ENCODE results near the gene STPG3. TPM values are rescaled to one million over a fixed set of nuclear protein-coding genes. Genes with fewer than 3 reads are reported as not detected.

Gene STPG3
- total RNA-seq, 5 donors from 2014 or later (not counting 1 experiment from before 2014, with no cell fraction given): 0.54 TPM; not detected in 4

- Histone ChIP-seq H3K27ac (ENCODE audit: low read length) (no peak overlapping the region), H3K4me3 (ENCODE audit: control insufficient read depth in 1 of 2, extremely low read depth in 1 of 2, low read length in 1 of 2) (no peak overlapping the region), H3K4me1 (ENCODE audit: control insufficient read depth in 1 of 2, extremely low read depth in 1 of 2, insufficient read depth in 2 of 2, low read length in 2 of 2) (peaks cover 0 to 2% of the 10 kb centered on the region in 2 experiments), H3K36me3 (ENCODE audit: control insufficient read depth in 2 of 2, extremely low read depth in 1 of 2, insufficient read depth in 1 of 2, low read length in 1 of 2) (peaks cover 0 to 5% of the 10 kb centered on the region in 2 donors), H3K27me3 (replicated peaks in 1 of 2; ENCODE audit: control insufficient read depth in 2 of 2, extremely low read depth in 1 of 2, insufficient read depth in 2 of 2, low read length in 1 of 2) (no peaks in the 10 kb centered on the region), H3K9me3 (no peaks in the 10 kb centered on the region)
- DNase-seq (no peak), ATAC-seq (replicated peaks in 1 of 4) (no peak)
- no peak overlapping the region for H3K27ac Mint-ChIP-seq
- ChIA-PET CTCF (no interaction called here), POLR2A (no interaction called here)
- H3K4me3 Mint-ChIP-seq: no peak overlapping the region
- peaks cover 2 to 8% (median 2%) of the 10 kb centered on the region in 3 donors for H3K4me1 Mint-ChIP-seq
- peaks cover 5% of the 10 kb centered on the region for H3K36me3 Mint-ChIP-seq
- no peaks in the 10 kb centered on the region for H3K9me3 Mint-ChIP-seq
- no peaks in the 10 kb centered on the region for H3K27me3 Mint-ChIP-seq
- WGBS (ENCODE audit: insufficient coverage): 92% methylated on average over 21 of the region's 21 CpGs
Measured at GRCh38 chr9:137212520-137212919, 38.6 kb upstream of the STPG3 start.

GRCh38 chr9:137213160-137214060 is 37.7 kb upstream of the STPG3 start:
- Histone ChIP-seq H3K4me1 (ENCODE audit: control insufficient read depth in 1 of 2, extremely low read depth in 1 of 2, insufficient read depth in 2 of 2, low read length in 2 of 2) (no peaks in the 10 kb centered on the region), H3K4me3 (ENCODE audit: control insufficient read depth in 1 of 2, extremely low read depth in 1 of 2, low read length in 1 of 2) (no peak overlapping the region), H3K9me3 (no peaks in the 10 kb centered on the region), H3K36me3 (ENCODE audit: control insufficient read depth in 2 of 2, extremely low read depth in 1 of 2, insufficient read depth in 1 of 2, low read length in 1 of 2) (peaks cover 0 to 5% of the 10 kb centered on the region in 2 donors), H3K27ac (ENCODE audit: low read length) (no peak overlapping the region), H3K27me3 (replicated peaks in 1 of 2; ENCODE audit: control insufficient read depth in 2 of 2, extremely low read depth in 1 of 2, insufficient read depth in 2 of 2, low read length in 1 of 2) (no peaks in the 10 kb centered on the region)
- Mint-ChIP-seq H3K4me1 (peaks cover 0 to 3% (median 1%) of the 10 kb centered on the region in 3 donors), H3K27ac (no peak overlapping the region), H3K9me3 (no peaks in the 10 kb centered on the region), H3K27me3 (no peaks in the 10 kb centered on the region), H3K4me3 (no peak overlapping the region), H3K36me3 (peaks cover 4% of the 10 kb centered on the region)
- ATAC-seq (replicated peaks in 1 of 4) (no peak), DNase-seq (no peak)
- CTCF ChIA-PET: no interaction called here
- 94% methylated on average over 49 of the region's 49 CpGs for WGBS (ENCODE audit: insufficient coverage)
- POLR2A ChIA-PET: no interaction called here

DNA sequence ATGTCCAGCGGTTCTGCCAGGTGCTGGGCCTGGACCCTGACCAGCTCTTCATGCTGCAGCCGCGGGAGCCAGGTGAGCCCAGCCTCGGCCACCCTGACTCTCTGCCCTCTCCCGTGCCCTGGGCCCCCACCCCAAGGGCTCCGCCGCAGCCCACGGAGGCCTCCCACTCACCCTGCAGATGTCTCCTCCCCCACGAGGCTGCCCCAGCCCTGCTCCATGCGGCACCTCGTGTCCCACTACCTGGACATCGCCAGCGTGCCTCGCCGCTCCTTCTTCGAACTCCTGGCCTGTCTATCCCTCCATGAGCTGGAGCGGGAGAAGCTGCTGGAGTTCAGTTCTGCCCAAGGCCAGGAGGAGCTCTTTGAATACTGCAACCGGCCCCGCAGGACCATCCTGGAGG is 36.5 kb upstream of the STPG3 start:
- H3K36me3 Mint-ChIP-seq: no peaks in the 10 kb centered on the region
- Histone ChIP-seq H3K9me3 (no peaks in the 10 kb centered on the region), H3K27ac (ENCODE audit: low read length) (no peak overlapping the region), H3K36me3 (ENCODE audit: control insufficient read depth in 2 of 2, extremely low read depth in 1 of 2, insufficient read depth in 1 of 2, low read length in 1 of 2) (peaks cover 0 to 2% of the 10 kb centered on the region in 2 donors), H3K4me3 (ENCODE audit: control insufficient read depth in 1 of 2, extremely low read depth in 1 of 2, low read length in 1 of 2) (no peak overlapping the region), H3K27me3 (replicated peaks in 1 of 2; ENCODE audit: control insufficient read depth in 2 of 2, extremely low read depth in 1 of 2, insufficient read depth in 2 of 2, low read length in 1 of 2) (no peaks in the 10 kb centered on the region), H3K4me1 (ENCODE audit: control insufficient read depth in 1 of 2, extremely low read depth in 1 of 2, insufficient read depth in 2 of 2, low read length in 2 of 2) (no peaks in the 10 kb centered on the region)
- H3K27ac Mint-ChIP-seq: no peak overlapping the region
- H3K4me3 Mint-ChIP-seq: no peak overlapping the region
- no peak for ATAC-seq (replicated peaks in 1 of 4)
- WGBS (ENCODE audit: insufficient coverage): 90% methylated on average over 18 of the region's 19 CpGs
- DNase-seq: no peak
- H3K4me1 Mint-ChIP-seq: no peaks in the 10 kb centered on the region
- H3K9me3 Mint-ChIP-seq: no peaks in the 10 kb centered on the region
- no peaks in the 10 kb centered on the region for H3K27me3 Mint-ChIP-seq
- CTCF ChIA-PET: no interaction called here
- POLR2A ChIA-PET: interaction anchor here in 1 of 2 donors (0.5 kb wide), 1 partner anchor 9 kb away, joined by 3 read pairs; no protein-coding TSS in a partner anchor

DNA sequence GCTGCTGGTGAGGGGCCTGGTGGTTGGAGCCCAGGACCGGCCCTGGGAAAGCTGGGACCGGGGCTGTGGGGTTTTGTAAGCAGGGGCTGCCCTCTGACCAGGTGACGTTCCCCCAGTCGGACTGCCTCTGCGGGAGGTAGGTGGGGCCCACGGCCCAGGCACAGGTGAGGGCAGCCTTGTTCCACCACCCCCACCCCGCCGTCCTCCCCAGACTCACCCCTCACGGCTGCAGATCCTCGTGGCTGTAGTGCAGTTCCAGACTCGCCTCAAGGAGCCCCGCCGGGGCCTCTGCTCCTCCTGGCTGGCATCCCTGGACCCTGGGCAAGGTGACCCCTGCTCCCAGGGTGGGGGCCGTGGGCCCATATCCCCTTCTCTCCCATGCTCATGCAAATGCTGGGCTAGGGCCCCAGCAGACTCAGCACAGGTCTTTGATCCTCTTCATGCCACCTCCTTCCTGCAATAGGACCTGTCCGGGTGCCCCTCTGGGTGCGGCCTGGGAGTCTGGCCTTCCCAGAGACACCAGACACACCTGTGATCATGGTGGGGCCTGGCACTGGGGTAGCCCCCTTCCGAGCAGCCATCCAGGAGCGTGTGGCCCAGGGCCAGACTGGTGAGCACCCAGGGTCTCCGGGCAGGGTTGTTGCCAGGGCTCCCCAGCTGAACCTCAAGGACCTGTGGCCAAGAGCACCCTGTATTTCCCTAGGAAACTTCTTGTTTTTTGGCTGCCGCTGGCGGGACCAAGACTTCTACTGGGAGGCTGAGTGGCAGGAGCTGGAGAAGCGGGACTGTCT is 35.7 kb upstream of the STPG3 start:
- Histone ChIP-seq H3K27ac (ENCODE audit: low read length) (no peak overlapping the region), H3K4me1 (ENCODE audit: control insufficient read depth in 1 of 2, extremely low read depth in 1 of 2, insufficient read depth in 2 of 2, low read length in 2 of 2) (no peaks in the 10 kb centered on the region), H3K27me3 (replicated peaks in 1 of 2; ENCODE audit: control insufficient read depth in 2 of 2, extremely low read depth in 1 of 2, insufficient read depth in 2 of 2, low read length in 1 of 2) (peaks cover 0 to 4% of the 10 kb centered on the region in 2 experiments), H3K9me3 (no peaks in the 10 kb centered on the region), H3K36me3 (ENCODE audit: control insufficient read depth in 2 of 2, extremely low read depth in 1 of 2, insufficient read depth in 1 of 2, low read length in 1 of 2) (peaks cover 0 to 2% of the 10 kb centered on the region in 2 donors), H3K4me3 (ENCODE audit: control insufficient read depth in 1 of 2, extremely low read depth in 1 of 2, low read length in 1 of 2) (no peak overlapping the region)
- H3K9me3 Mint-ChIP-seq: no peaks in the 10 kb centered on the region
- H3K27ac Mint-ChIP-seq: no peak overlapping the region
- 93% methylated on average over 14 of the region's 22 CpGs for WGBS (ENCODE audit: insufficient coverage)
- no peaks in the 10 kb centered on the region for H3K36me3 Mint-ChIP-seq
- ATAC-seq (replicated peaks in 1 of 4) (no peak), DNase-seq (no peak)
- H3K4me1 Mint-ChIP-seq: no peaks in the 10 kb centered on the region
- no peak overlapping the region for H3K4me3 Mint-ChIP-seq
- POLR2A ChIA-PET: no interaction called here
- no peaks in the 10 kb centered on the region for H3K27me3 Mint-ChIP-seq
- CTCF ChIA-PET: no interaction called here

DNA sequence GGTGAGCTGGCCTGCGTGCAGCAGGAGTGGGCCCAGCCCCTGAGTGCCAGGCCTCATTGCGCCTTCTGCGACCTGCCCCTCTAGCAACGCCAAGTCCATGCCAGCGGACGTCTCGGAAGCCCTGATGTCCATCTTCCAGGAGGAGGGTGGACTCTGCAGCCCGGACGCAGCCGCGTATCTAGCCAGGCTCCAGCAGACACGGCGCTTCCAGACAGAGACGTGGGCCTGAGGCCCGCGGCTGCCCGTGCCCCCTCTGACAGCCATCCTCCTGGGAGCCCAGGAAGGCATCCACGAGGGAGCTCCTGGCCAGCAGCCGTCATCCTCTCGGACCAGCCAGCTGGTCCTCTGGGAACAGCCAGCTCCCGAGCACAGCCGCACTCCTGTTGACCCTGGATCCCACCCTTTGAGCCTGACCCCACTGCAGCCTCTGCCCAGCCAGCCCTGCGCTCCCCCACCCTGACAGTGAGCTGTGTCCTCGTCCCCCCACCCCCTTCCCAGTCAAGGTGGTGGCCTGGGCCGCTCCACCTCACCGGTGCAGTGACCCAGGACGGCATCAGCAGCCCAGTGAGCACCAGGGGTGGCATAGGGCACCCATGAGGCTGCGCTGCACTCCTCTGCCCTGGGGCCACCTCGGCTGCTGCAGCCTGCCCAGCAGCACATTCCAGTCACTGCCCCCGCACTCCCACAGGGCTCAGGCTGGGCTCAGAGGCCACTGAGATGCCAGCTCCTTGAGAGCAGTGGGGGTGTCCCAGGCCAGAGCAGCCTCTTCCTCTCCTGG is 34.7 kb upstream of the STPG3 start:
- H3K27me3 ChIP-seq (replicated peaks in 1 of 2; ENCODE audit: control insufficient read depth in 2 of 2, extremely low read depth in 1 of 2, insufficient read depth in 2 of 2, low read length in 1 of 2): peaks cover 0 to 9% of the 10 kb centered on the region in 2 experiments
- Mint-ChIP-seq H3K27me3 (no peaks in the 10 kb centered on the region), H3K27ac (no peak overlapping the region), H3K4me3 (no peak overlapping the region), H3K4me1 (no peaks in the 10 kb centered on the region), H3K9me3 (no peaks in the 10 kb centered on the region), H3K36me3 (no peaks in the 10 kb centered on the region)
- ATAC-seq (replicated peaks in 1 of 4) (no peak), DNase-seq (no peak)
- no peak overlapping the region for H3K4me3 ChIP-seq (ENCODE audit: control insufficient read depth in 1 of 2, extremely low read depth in 1 of 2, low read length in 1 of 2)
- CTCF ChIA-PET: interaction anchor here in 1 of 2 donors (0.5 kb wide), 1 partner anchor 8 kb away, joined by 6 read pairs; no protein-coding TSS in a partner anchor
- POLR2A ChIA-PET: no interaction called here
- 98% methylated on average over 28 of the region's 30 CpGs for WGBS (ENCODE audit: insufficient coverage)
- no peaks in the 10 kb centered on the region for H3K9me3 ChIP-seq
- peaks cover 0 to under 1% of the 10 kb centered on the region in 2 experiments for H3K4me1 ChIP-seq (ENCODE audit: control insufficient read depth in 1 of 2, extremely low read depth in 1 of 2, insufficient read depth in 2 of 2, low read length in 2 of 2)
- H3K36me3 ChIP-seq (ENCODE audit: control insufficient read depth in 2 of 2, extremely low read depth in 1 of 2, insufficient read depth in 1 of 2, low read length in 1 of 2): peaks cover 0 to 2% of the 10 kb centered on the region in 2 donors
- H3K27ac ChIP-seq (ENCODE audit: low read length): no peak overlapping the region
